Stimulated activated CD4-positive, alpha-beta T cell treated with anti-CD3 and anti-CD28 coated beads, Interleukin-1b, Interleukin-23, amount 100 ng/mL, for 1 hour (primary cell): ENCODE results near the gene DNAJC22.
"Not testable (repeated sequence)": the region's sequence is repeated elsewhere in the genome, so short reads cannot be mapped to it uniquely, and the experiment has no call there.

Experiments
- DNase-seq, 2 donors: peaks; one replicate each; pipeline ENCODE4 v3.0.0-alpha.2; 2020; ENCODE audit warnings: low read depth in 2 of 2

DNAJC22 gene

GRCh38 chr12:49375406-49375805, 28.7 kb downstream of the DNAJC22 start:
- no peak for DNase-seq

GRCh38 chr12:49377386-49377785, 30.7 kb downstream of the DNAJC22 start:
- no peak for DNase-seq

GRCh38 chr12:49380184-49380583, 33.5 kb downstream of the DNAJC22 start:
- not testable (repeated sequence) for DNase-seq

GRCh38 chr12:49388682-49389386, 42.1 kb downstream of the DNAJC22 start:
- DNase-seq = peak in 1 of 2 donors; percentile 37

GRCh38 chr12:49389387-49389703, 42.7 kb downstream of the DNAJC22 start:
- no peak for DNase-seq

- no peak for DNase-seq
Observed at GRCh38 chr12:49397000-49397399, 50.3 kb downstream of the DNAJC22 start.

GRCh38 chr12:49400304-49400703, 53.6 kb downstream of the DNAJC22 start:
- no peak for DNase-seq
